Hepatocyte (in vitro differentiated cells): ENCODE results near the gene SEZ6.

ENCODE experiments used
- EZH2 ChIP-seq: fragments of 200-600 bp; sonication (generic); IDR thresholded peaks from 2 replicates; pipeline ENCODE4 v1.6.1; 2016; ENCODE audit warnings: antibody characterized with exemption, mild to moderate bottlenecking, borderline replicate concordance
- TF ChIP-seq, protein P1 (sequence below): fragments of 200-600 bp; sonication (generic); IDR thresholded peaks from 2 replicates; pipeline ENCODE4 v1.5.1; 2016; ENCODE audit warnings: antibody characterized with exemption, mild to moderate bottlenecking; ENCODE audit not compliant: poor library complexity

DNA sequence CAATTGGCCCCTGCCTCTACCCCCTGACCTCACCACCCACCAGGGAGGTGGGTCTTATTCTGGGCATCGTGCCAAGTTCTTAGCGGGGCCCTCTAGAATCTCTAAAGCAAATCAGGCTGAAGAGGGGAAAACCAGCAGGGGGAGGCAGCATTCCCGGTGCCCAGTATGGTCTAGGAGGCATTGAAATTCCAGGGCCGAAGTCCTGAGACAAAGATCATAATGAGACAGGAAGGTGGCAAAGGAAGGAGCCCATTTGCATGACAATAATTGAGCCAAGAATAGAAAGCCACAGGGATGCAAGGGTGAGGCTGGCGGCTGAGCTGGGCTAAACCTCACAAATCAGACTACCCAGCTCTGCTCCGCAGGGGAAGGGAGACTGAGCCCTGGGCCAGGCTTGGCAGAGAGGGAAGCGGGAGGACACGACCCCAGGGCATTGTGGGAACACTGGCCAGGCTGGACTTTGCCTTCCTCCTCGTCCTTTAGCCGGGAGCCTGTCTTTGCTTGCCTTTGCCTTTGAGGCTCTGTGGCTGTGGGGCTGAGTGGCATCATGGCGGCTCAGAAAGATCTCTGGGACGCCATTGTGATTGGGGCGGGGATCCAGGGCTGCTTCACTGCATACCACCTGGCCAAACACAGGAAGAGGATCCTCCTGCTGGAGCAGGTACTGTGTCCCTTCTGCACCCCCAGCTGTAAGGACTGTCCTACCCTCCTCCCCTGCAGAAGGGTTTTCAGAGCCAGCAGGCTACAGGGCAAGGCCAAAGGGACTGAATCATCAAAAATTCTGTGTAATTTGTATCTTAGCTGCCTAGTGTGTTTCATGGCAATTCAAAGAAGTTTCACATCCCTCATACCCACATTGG is 37.1 kb upstream of the SEZ6 start, which contains the start of gene PIPOX:
- TF ChIP-seq, protein P1, sequence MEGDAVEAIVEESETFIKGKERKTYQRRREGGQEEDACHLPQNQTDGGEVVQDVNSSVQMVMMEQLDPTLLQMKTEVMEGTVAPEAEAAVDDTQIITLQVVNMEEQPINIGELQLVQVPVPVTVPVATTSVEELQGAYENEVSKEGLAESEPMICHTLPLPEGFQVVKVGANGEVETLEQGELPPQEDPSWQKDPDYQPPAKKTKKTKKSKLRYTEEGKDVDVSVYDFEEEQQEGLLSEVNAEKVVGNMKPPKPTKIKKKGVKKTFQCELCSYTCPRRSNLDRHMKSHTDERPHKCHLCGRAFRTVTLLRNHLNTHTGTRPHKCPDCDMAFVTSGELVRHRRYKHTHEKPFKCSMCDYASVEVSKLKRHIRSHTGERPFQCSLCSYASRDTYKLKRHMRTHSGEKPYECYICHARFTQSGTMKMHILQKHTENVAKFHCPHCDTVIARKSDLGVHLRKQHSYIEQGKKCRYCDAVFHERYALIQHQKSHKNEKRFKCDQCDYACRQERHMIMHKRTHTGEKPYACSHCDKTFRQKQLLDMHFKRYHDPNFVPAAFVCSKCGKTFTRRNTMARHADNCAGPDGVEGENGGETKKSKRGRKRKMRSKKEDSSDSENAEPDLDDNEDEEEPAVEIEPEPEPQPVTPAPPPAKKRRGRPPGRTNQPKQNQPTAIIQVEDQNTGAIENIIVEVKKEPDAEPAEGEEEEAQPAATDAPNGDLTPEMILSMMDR, result no peak
- no peak for TF ChIP-seq EZH2
